Liver (tissue), 9 donors: ENCODE data around the gene PCDHGC5. TPM values are rescaled to one million over a fixed set of nuclear protein-coding genes. Genes with fewer than 3 reads are reported as not detected.

ENCODE experiments used
- DNase-seq: peaks from one replicate; pipeline ENCODE4 v3.0.0-alpha.2; 2017; ENCODE audit warnings: low spot score
- H3K27ac ChIP-seq, 2 donors: one replicate each; pipeline ENCODE4 v1.7.0; 2013; ENCODE audit warnings: inconsistent platforms in 2 of 2, low read length in 2 of 2, control low read depth in 1 of 2, low read depth in 1 of 2, mild to moderate bottlenecking in 1 of 2
- H3K27me3 ChIP-seq, 4 donors: one replicate each; pipeline versions ENCODE4 v1.6.1 to v1.7.0; 2013; ENCODE audit warnings: low read length in 3 of 4, inconsistent platforms in 1 of 4, mild to moderate bottlenecking in 1 of 4, moderate library complexity in 1 of 4; ENCODE audit not compliant: control insufficient read depth in 4 of 4, insufficient read depth in 4 of 4
- H3K36me3 ChIP-seq, 4 donors: one replicate each; pipeline versions ENCODE4 v1.6.1 to v1.7.0; 2013; ENCODE audit warnings: low read length in 3 of 4, mild to moderate bottlenecking in 3 of 4, low read depth in 1 of 4, moderate library complexity in 1 of 4; ENCODE audit not compliant: control insufficient read depth in 4 of 4, insufficient read depth in 3 of 4
- H3K4me1 ChIP-seq, 4 donors: one replicate each; pipeline versions ENCODE4 v1.6.1 to v1.7.0; 2013; ENCODE audit warnings: low read length in 3 of 4, mild to moderate bottlenecking in 3 of 4, moderate library complexity in 1 of 4; ENCODE audit not compliant: control insufficient read depth in 4 of 4, insufficient read depth in 4 of 4
- H3K4me3 ChIP-seq, 3 donors: one replicate each; pipeline versions ENCODE4 v1.6.1 to v1.7.0; 2013; ENCODE audit warnings: low read length in 3 of 3, control low read depth in 1 of 3, low read depth in 1 of 3, mild to moderate bottlenecking in 1 of 3
- H3K9ac ChIP-seq, 2 donors: one replicate each; pipeline ENCODE4 v1.7.0; 2013; ENCODE audit warnings: low read length in 2 of 2, mild to moderate bottlenecking in 2 of 2, moderate library complexity in 2 of 2, control low read depth in 1 of 2, low read depth in 1 of 2
- H3K9me3 ChIP-seq, 4 donors: one replicate each; pipeline versions ENCODE4 v1.6.1 to v1.7.0; 2013; ENCODE audit warnings: low read length in 3 of 4; ENCODE audit not compliant: control insufficient read depth in 4 of 4
- ATF3 ChIP-seq: IDR thresholded peaks from 2 replicates; pipeline ENCODE4 v1.6.1; 2016; ENCODE audit warnings: antibody characterized with exemption
- CTCF ChIP-seq: fragments of 150-350 bp; IDR thresholded peaks from 2 replicates; pipeline ENCODE4 v1.5.1; 2017; ENCODE audit warnings: improper control_type of control experiment, low read depth, low read length; ENCODE audit not compliant: missing input control
- EGR1 ChIP-seq, 2 donors: IDR thresholded peaks; 2 replicates each; pipeline ENCODE4 v1.6.1; 2016 to 2018; ENCODE audit warnings: antibody characterized with exemption in 2 of 2, low read depth in 2 of 2
- FOXA1 ChIP-seq: IDR thresholded peaks from 2 replicates; pipeline ENCODE4 v1.6.1; 2016; ENCODE audit warnings: antibody characterized with exemption
- FOXA2 ChIP-seq: IDR thresholded peaks from 2 replicates; pipeline ENCODE4 v1.6.1; 2016; ENCODE audit warnings: antibody characterized with exemption
- HNF4A ChIP-seq, 2 donors: conservative IDR thresholded peaks; 2 replicates each; pipeline ENCODE4 v1.6.1; 2016; ENCODE audit warnings: antibody characterized with exemption in 2 of 2, mild to moderate bottlenecking in 2 of 2
- HNF4G ChIP-seq: IDR thresholded peaks from 2 replicates; pipeline ENCODE4 v1.6.1; 2016; ENCODE audit warnings: antibody characterized with exemption
- MAX ChIP-seq: IDR thresholded peaks from 2 replicates; pipeline ENCODE4 v1.6.1; 2016; ENCODE audit warnings: antibody characterized with exemption
- NR2F2 ChIP-seq: IDR thresholded peaks from 2 replicates; pipeline ENCODE4 v1.6.1; 2016; ENCODE audit warnings: antibody characterized with exemption
- RAD21 ChIP-seq, 2 donors: IDR thresholded peaks; 2 replicates each; pipeline ENCODE4 v1.6.1; 2016; ENCODE audit warnings: antibody characterized with exemption in 2 of 2, mild to moderate bottlenecking in 2 of 2
- REST ChIP-seq: IDR thresholded peaks from 2 replicates; pipeline ENCODE4 v1.6.1; 2016; ENCODE audit warnings: antibody characterized with exemption, mild to moderate bottlenecking
- RXRA ChIP-seq, 2 donors: IDR thresholded peaks; 2 replicates each; pipeline ENCODE4 v1.6.1; 2017 to 2018; ENCODE audit warnings: antibody characterized with exemption in 2 of 2, mild to moderate bottlenecking in 1 of 2
- SP1 ChIP-seq: IDR thresholded peaks from 2 replicates; pipeline ENCODE4 v1.6.1; 2018; ENCODE audit warnings: antibody characterized with exemption, mild to moderate bottlenecking
- YY1 ChIP-seq: IDR thresholded peaks from 2 replicates; pipeline ENCODE4 v1.6.1; 2016; ENCODE audit warnings: antibody characterized with exemption, mild to moderate bottlenecking
- ZBTB33 ChIP-seq: IDR thresholded peaks from 2 replicates; pipeline ENCODE4 v1.6.1; 2016; ENCODE audit warnings: antibody characterized with exemption
- WGBS: extraction: QIAGEN DNeasy Blood & Tissue Kit; methylation state at CpG from one replicate; pipeline ENCODE4 v1.1.7; 2013; 5-methylcytosine and 5-hydroxymethylcytosine counted together
- polyA plus RNA-seq, 2 donors: library from polyadenylated mRNA; stranded (reverse) in 1 of 2; unstranded in 1 of 2; fragments of 200-250 nt in 1 of 2; fragments of >200 nt in 1 of 2; fragmentation: Nextera tagmentation in 1 of 2; extraction: Ambion mirVana in 1 of 2; gene quantifications; one replicate each; pipeline versions ENCODE4 v1.2.1 to v1.2.3, GENCODE V29; 2013 to 2015
- total RNA-seq, 2 donors: library from RNA; depleted of rRNA; stranded (reverse); fragments of >200 nt; gene quantifications; one replicate each; pipeline ENCODE4 v1.2.3, GENCODE V29; 2014
- donor health status: healthy.
- donor health status: healthy.
- donor health status: healthy.
- donor health status: healthy.
- donor health status: healthy.

Gene PCDHGC5
- total and polyA plus RNA-seq, 4 donors, result 0.02 to 1.1 (median 0.19) TPM; not detected in 1

GRCh38 chr5:141489841-141490240 is 960 bp downstream of the PCDHGC5 start:
- DNase-seq, result no peak
- Histone ChIP-seq H3K9ac (no peak overlapping the region), H3K9me3 (peaks cover 0 to 5% (median 2%) of the 10 kb centered on the region in 4 donors), H3K4me3 (no peak overlapping the region), H3K36me3 (no peaks in the 10 kb centered on the region), H3K4me1 (peaks cover 0 to 13% (median 6%) of the 10 kb centered on the region in 4 donors), H3K27me3 (no peaks in the 10 kb centered on the region), H3K27ac (no peak overlapping the region)
- no peak for TF ChIP-seq NR2F2
- TF ChIP-seq MAX, result no peak
- TF ChIP-seq RXRA (IDR thresholded peaks at IDR 0.05), result no peak
- TF ChIP-seq SP1, result no peak
- no peak for TF ChIP-seq YY1
- TF ChIP-seq CTCF, result no peak
- no peak for TF ChIP-seq EGR1 (IDR thresholded peaks at IDR 0.05; ENCODE audit: low read depth in 2 of 2)
- TF ChIP-seq REST, result no peak
- TF ChIP-seq FOXA1, result no peak
- no peak for TF ChIP-seq HNF4A (conservative IDR thresholded peaks at IDR 0.05)
- no peak for TF ChIP-seq FOXA2
- TF ChIP-seq ATF3, result no peak
- WGBS, result 81% methylated on average over 10 of the region's 10 CpGs

- Histone ChIP-seq H3K36me3 (no peaks in the 10 kb centered on the region), H3K9ac (no peak overlapping the region), H3K27me3 (no peaks in the 10 kb centered on the region), H3K4me3 (no peak overlapping the region), H3K27ac (no peak overlapping the region), H3K9me3 (peaks cover 0 to 4% (median under 1%) of the 10 kb centered on the region in 4 donors), H3K4me1 (peaks cover 0 to 11% (median 4%) of the 10 kb centered on the region in 4 donors)
- 88% methylated on average over 10 of the region's 10 CpGs for WGBS
- DNase-seq, result no peak
- TF ChIP-seq ZBTB33 (no peak), YY1 (no peak), RAD21 (IDR thresholded peaks at IDR 0.05) (no peak), FOXA2 (no peak), ATF3 (no peak), EGR1 (IDR thresholded peaks at IDR 0.05; ENCODE audit: low read depth in 2 of 2) (no peak), MAX (no peak), HNF4G (no peak), CTCF (no peak), FOXA1 (no peak), SP1 (no peak)
Observed at GRCh38 chr5:141490271-141490670, 1.4 kb downstream of the PCDHGC5 start.
